HepG2 (cell line): Measurements from ENCODE around the gene PDYN. TPM values are rescaled to one million over a fixed set of nuclear protein-coding genes. Genes with fewer than 3 reads are reported as not detected.

Experiments
- ATAC-seq: fragments of 200-7000 bp; cut with Tn5 transposase; 3 replicates; pipeline ENCODE4 v1.9.1; 2020; ENCODE audit warnings: mild to moderate bottlenecking, moderate library complexity
- BruUV-seq: library from RNA; stranded (reverse); fragments of 400-500 nt; replicated peaks from 2 replicates; lab custom pipeline; 2021; lab: Mats Ljungman, UMichigan
- CTCF ChIA-PET: fragments of 300-600 bp; formaldehyde crosslinking; extraction: SDS; loops from one replicate; lab custom pipeline; 2021; ENCODE audit warnings: low total read pairs, inconsistent platforms, low intra/inter-chr PET ratio; lab: Yijun Ruan, JAX
- POLR2A ChIA-PET: fragments of 350-600 bp; sonication (Branson Sonifier 250); formaldehyde crosslinking; loops from one replicate; lab custom pipeline; 2020; ENCODE audit warnings: antibody characterized with exemption, inconsistent platforms; lab: Yijun Ruan, JAX
- DNase-seq: peaks from one replicate; pipeline ENCODE4 v3.0.0-alpha.2; 2015; ENCODE audit warnings: low spot score
- FAIRE-seq: peaks from 3 replicates; lab custom pipeline; 2011; peaks lifted over from hg19 to GRCh38; lab: Jason Lieb, UNC
- H2AFZ ChIP-seq: one replicate; pipeline ENCODE4 v1.6.1; 2011; ENCODE audit warnings: low read length, inconsistent platforms
- H3K27ac ChIP-seq: fragments of 300-600 bp; 3 replicates; pipeline ENCODE4 v1.8.0; 2011; ENCODE audit warnings: mixed run types, mild to moderate bottlenecking, mixed read lengths, low read length, inconsistent platforms; ENCODE audit not compliant: insufficient read depth; ENCODE audit errors: extremely low read length
- H3K27me3 ChIP-seq, 2 experiments: fragments of 200-600 bp in 1 of 2; 2 replicates in 1 of 2; 3 replicates in 1 of 2; pipeline versions ENCODE4 v1.6.0 to v1.8.0; 2011; ENCODE audit warnings: low read length in 2 of 2, mild to moderate bottlenecking in 2 of 2, moderate library complexity in 2 of 2, inconsistent platforms in 1 of 2; ENCODE audit not compliant: insufficient read depth in 2 of 2, control insufficient read depth in 1 of 2
- H3K36me3 ChIP-seq, 2 experiments: fragments of 200-600 bp in 1 of 2; replicated peaks in 1 of 2; 2 replicates in 1 of 2; 3 replicates in 1 of 2; pipeline versions ENCODE4 v1.5.1 to v1.8.0; 2011; ENCODE audit warnings: low read length in 2 of 2, inconsistent platforms in 1 of 2; ENCODE audit not compliant: insufficient read depth in 2 of 2, control insufficient read depth in 1 of 2
- H3K4me1 ChIP-seq: 2 replicates; pipeline ENCODE4 v1.5.1; 2012; ENCODE audit warnings: low read length, inconsistent platforms; ENCODE audit not compliant: insufficient read depth
- H3K4me2 ChIP-seq: 2 replicates; pipeline ENCODE4 v1.6.0; 2011; ENCODE audit warnings: low read depth, low read length, inconsistent platforms
- H3K4me3 ChIP-seq, 3 experiments: fragments of 200-600 bp in 1 of 3; sonication (generic), shearing (Covaris generic) in 1 of 3; replicated peaks in 1 of 3; 2 replicates each; pipeline ENCODE4 v1.5.1; 2011 to 2016; ENCODE audit warnings: low read length in 3 of 3, inconsistent platforms in 2 of 3, low read depth in 2 of 3, mild to moderate bottlenecking in 2 of 3, control low read depth in 1 of 3, mixed read lengths in 1 of 3; ENCODE audit not compliant: insufficient read depth in 1 of 3
- H3K79me2 ChIP-seq: one replicate; pipeline ENCODE4 v1.6.1; 2011; ENCODE audit warnings: low read length, inconsistent platforms; ENCODE audit not compliant: insufficient read depth
- H3K9ac ChIP-seq: 2 replicates; pipeline ENCODE4 v1.6.0; 2011; ENCODE audit warnings: mild to moderate bottlenecking, low read depth, low read length, inconsistent platforms; ENCODE audit not compliant: insufficient read depth
- H3K9me3 ChIP-seq: 2 replicates; pipeline ENCODE4 v1.5.1; 2012; ENCODE audit warnings: mild to moderate bottlenecking, low read length
- H4K20me1 ChIP-seq: 2 replicates; pipeline ENCODE4 v1.6.0; 2011; ENCODE audit warnings: inconsistent platforms, mild to moderate bottlenecking, low read length, moderate library complexity; ENCODE audit not compliant: insufficient read depth
- CHD4 ChIP-seq: fragments of 200-600 bp; sonication (generic); IDR thresholded peaks from 2 replicates; pipeline ENCODE4 v1.7.0; 2017; ENCODE audit warnings: mild to moderate bottlenecking, low read length, borderline replicate concordance
- HES4 ChIP-seq: sonication (generic); formaldehyde crosslinking; IDR thresholded peaks from 2 replicates; pipeline ENCODE4 v1.9.0; 2021; ENCODE audit warnings: mild to moderate bottlenecking, missing genetic modification reagents, borderline replicate concordance
- NFE2L2 ChIP-seq: fragments of 150-350 bp; IDR thresholded peaks from 2 replicates; pipeline ENCODE4 v1.6.1; 2014; ENCODE audit warnings: low read length
- UBTF ChIP-seq: sonication (generic); formaldehyde crosslinking; IDR thresholded peaks from 2 replicates; pipeline ENCODE4 v1.4.0; 2020; ENCODE audit warnings: mild to moderate bottlenecking, missing genetic modification reagents
- ZBTB42 ChIP-seq: sonication (generic); formaldehyde crosslinking; IDR thresholded peaks from 2 replicates; pipeline ENCODE4 v1.5.0; 2020; ENCODE audit warnings: mild to moderate bottlenecking, missing genetic modification reagents
- ZNF496 ChIP-seq: sonication (generic); formaldehyde crosslinking; IDR thresholded peaks from 2 replicates; pipeline ENCODE4 v1.8.1; 2023; ENCODE audit warnings: mild to moderate bottlenecking, moderate library complexity, missing genetic modification reagents; ENCODE audit not compliant: insufficient replicate concordance
- WGBS: methylation state at CpG from one replicate; pipeline ENCODE4 v1.1.6; 2017; ENCODE audit warnings: low lambda C conversion rate; 5-methylcytosine and 5-hydroxymethylcytosine counted together
- in situ Hi-C: cut with HindIII; loops from 2 replicates; pipeline ENCODE4 v1.10.0; 2017; ENCODE audit warnings: low pct_unique_long_range_greater_than_20kb; ENCODE audit not compliant: extremely low pct_ligation_motif_present
- intact Hi-C: fragments of 100-400 bp; cut with micrococcal nuclease; formaldehyde crosslinking; loops from one replicate; pipeline ENCODE4 v1.10.0; 2022; ENCODE audit not compliant: unreplicated experiment
- polyA plus RNA-seq, 8 experiments: library from polyadenylated mRNA; depleted of rRNA in 3 of 8; stranded (reverse) in 7 of 8; unstranded in 1 of 8; fragments of >200 nt; fragmentation: Illumina TruSeq in 4 of 8; extraction: Trizol in 4 of 8; gene quantifications; 2 replicates each; pipeline versions ENCODE4 v1.2.1 to v1.2.3, GENCODE V29; 2011 to 2016; ENCODE audit warnings: low read depth in 4 of 8, missing spikeins in 1 of 8, mixed read lengths in 1 of 8; ENCODE audit not compliant: insufficient read depth in 1 of 8
- total RNA-seq, 5 experiments: library from RNA; depleted of rRNA; stranded (reverse); fragments of >200 nt; fragmentation: Illumina TruSeq; extraction: Trizol; gene quantifications; 2 replicates each; pipeline ENCODE4 v1.2.3, GENCODE V29; 2016; ENCODE audit warnings: low read depth in 1 of 5
- TF ChIP-seq, protein P1 (sequence below): sonication (generic); formaldehyde crosslinking; IDR thresholded peaks from 2 replicates; pipeline ENCODE4 v1.4.0; 2020; ENCODE audit warnings: missing genetic modification reagents, low read depth, mild to moderate bottlenecking, borderline replicate concordance

PDYN gene
- total and polyA plus RNA-seq, 2 of the 13 experiments (the other 11 are each of a cell fraction or from before 2014, with no cell fraction given): not detected

DNA sequence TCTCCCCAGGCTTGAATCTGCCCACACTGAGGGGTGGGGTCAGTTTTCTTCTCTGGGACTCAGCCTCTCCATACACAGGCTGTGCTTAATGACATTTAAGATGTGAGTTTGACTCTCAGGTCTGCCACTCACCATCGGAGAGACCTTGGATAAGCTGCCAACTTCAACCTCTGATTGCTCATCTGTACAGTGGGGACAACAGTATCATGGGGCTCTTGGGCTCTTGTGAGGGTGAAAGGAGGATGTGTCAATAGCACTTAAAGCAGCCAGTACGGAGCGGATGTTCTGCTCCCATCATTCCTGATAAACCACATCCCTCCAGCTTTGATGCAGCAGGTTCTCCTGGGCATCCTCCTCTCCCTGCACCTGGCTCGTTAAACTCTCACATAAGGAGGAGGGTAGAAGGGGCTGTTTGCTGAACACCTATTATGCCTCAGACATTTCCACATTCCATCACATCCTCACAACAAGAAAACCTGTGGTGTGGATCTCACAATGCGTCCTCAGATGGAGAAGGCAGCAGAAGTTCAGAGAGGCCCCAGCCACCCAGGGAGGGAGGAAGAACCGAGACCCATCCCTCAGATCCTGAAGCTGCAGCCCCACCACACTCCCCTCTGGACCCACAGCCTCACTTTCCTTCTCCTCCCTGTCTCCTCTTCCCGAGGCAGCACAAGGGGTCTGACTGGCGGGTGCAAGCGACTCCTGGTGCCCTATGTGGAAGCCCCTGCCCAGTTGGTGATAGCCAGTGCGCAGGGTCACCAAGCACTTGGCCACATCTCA, 1.9 kb upstream of the PDYN start:
- H2AFZ ChIP-seq: no peak overlapping the region
- WGBS: 28% methylated on average over 10 of the region's 10 CpGs
- peaks cover 15 to 65% of the 10 kb centered on the region in 2 experiments for H3K27me3 ChIP-seq
- BruUV-seq: no TSS peak
- no peaks in the 10 kb centered on the region for H3K4me1 ChIP-seq
- in situ Hi-C loops (no loop called here), intact Hi-C loops (no loop called here)
- DNase-seq (no peak), ATAC-seq (no peak), FAIRE-seq (no peak)
- ChIA-PET POLR2A (no interaction called here), CTCF (no interaction called here)
- H3K9ac ChIP-seq: no peak overlapping the region
- H3K4me3 ChIP-seq: no peak overlapping the region
- no peaks in the 10 kb centered on the region for H3K9me3 ChIP-seq
- H3K4me2 ChIP-seq: no peak overlapping the region
- H3K36me3 ChIP-seq: no peaks in the 10 kb centered on the region
- no peaks in the 10 kb centered on the region for H3K79me2 ChIP-seq
- H3K27ac ChIP-seq: no peak overlapping the region
- no peak for TF ChIP-seq HES4
- no peak for TF ChIP-seq NFE2L2
- TF ChIP-seq, protein P1, sequence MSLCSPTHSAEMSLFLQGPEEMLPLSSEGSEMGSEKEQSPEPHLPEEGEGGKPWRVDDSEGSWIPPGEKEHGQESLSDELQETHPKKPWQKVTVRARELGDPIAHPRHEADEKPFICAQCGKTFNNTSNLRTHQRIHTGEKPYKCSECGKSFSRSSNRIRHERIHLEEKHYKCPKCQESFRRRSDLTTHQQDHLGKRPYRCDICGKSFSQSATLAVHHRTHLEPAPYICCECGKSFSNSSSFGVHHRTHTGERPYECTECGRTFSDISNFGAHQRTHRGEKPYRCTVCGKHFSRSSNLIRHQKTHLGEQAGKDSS (CRISPR knock-in tag): no peak
- no peak for TF ChIP-seq CHD4
- no peak for TF ChIP-seq ZBTB42
- no peak for TF ChIP-seq UBTF
- TF ChIP-seq ZNF496 (CRISPR knock-in tag): no peak
- no peaks in the 10 kb centered on the region for H4K20me1 ChIP-seq
